GM12878 (cell line): ENCODE results near the gene MKRN2. TPM values are rescaled to one million over a fixed set of nuclear protein-coding genes. Genes with fewer than 3 reads are reported as not detected.

Source experiments
- ATAC-seq: fragments of 200-7000 bp; cut with Tn5 transposase; 3 replicates; pipeline ENCODE4 v1.9.1; 2020; ENCODE audit warnings: mild to moderate bottlenecking, moderate library complexity
- BruUV-seq: library from RNA; stranded (reverse); fragments of 400-500 nt; replicated peaks from 2 replicates; lab custom pipeline; 2021; lab: Mats Ljungman, UMichigan
- CTCF ChIA-PET: fragments of 300-600 bp; sonication (Branson Sonifier 250); formaldehyde crosslinking; extraction: SDS; loops from one replicate; lab custom pipeline; 2021; ENCODE audit warnings: inconsistent platforms; lab: Yijun Ruan, JAX
- POLR2A ChIA-PET: fragments of 350-600 bp; formaldehyde crosslinking; extraction: SDS; loops from one replicate; lab custom pipeline; 2021; ENCODE audit warnings: inconsistent platforms; lab: Charles Lee
- RAD21 ChIA-PET: fragments of 300-600 bp; sonication (Branson Sonifier 250); formaldehyde crosslinking; loops from one replicate; lab custom pipeline; 2023; ENCODE audit warnings: antibody characterized with exemption; ENCODE audit not compliant: unreplicated experiment; lab: Charles Lee
- SMC1A ChIA-PET: fragments of 300-600 bp; sonication (Branson Sonifier 250); formaldehyde crosslinking; loops from one replicate; lab custom pipeline; 2023; ENCODE audit not compliant: unreplicated experiment, uncharacterized antibody; lab: Charles Lee
- DNase-seq: peaks from one replicate; pipeline ENCODE4 v3.0.0-alpha.2; 2011; ENCODE audit warnings: low read depth, low spot score
- FAIRE-seq: peaks from 3 replicates; lab custom pipeline; 2011; peaks lifted over from hg19 to GRCh38; lab: Jason Lieb, UNC
- H2AFZ ChIP-seq: 2 replicates; pipeline ENCODE4 v1.6.0; 2011; ENCODE audit warnings: low read depth, low read length, control low read depth; ENCODE audit not compliant: control insufficient read depth
- H3K27ac ChIP-seq: 2 replicates; pipeline ENCODE4 v1.5.1; 2011; ENCODE audit warnings: control low read depth; ENCODE audit not compliant: control insufficient read depth, insufficient read depth
- H3K27me3 ChIP-seq, 2 experiments: replicated peaks in 1 of 2; 2 replicates each; pipeline versions ENCODE4 v1.6.0 to v1.6.1; 2011; ENCODE audit warnings: low read length in 1 of 2; ENCODE audit not compliant: control insufficient read depth in 2 of 2, insufficient read depth in 2 of 2
- H3K36me3 ChIP-seq, 2 experiments: 2 replicates each; pipeline ENCODE4 v1.5.1; 2011; ENCODE audit warnings: low read length in 1 of 2; ENCODE audit not compliant: control insufficient read depth in 2 of 2, insufficient read depth in 2 of 2
- H3K4me1 ChIP-seq: 2 replicates; pipeline ENCODE4 v1.6.1; 2011; ENCODE audit warnings: mild to moderate bottlenecking, low read length, moderate library complexity, mixed read lengths; ENCODE audit not compliant: control insufficient read depth, insufficient read depth
- H3K4me2 ChIP-seq: 2 replicates; pipeline ENCODE4 v1.6.0; 2011; ENCODE audit warnings: control low read depth; ENCODE audit not compliant: control insufficient read depth, insufficient read depth
- H3K4me3 ChIP-seq: fragments of 200-600 bp; sonication (generic); 2 replicates; pipeline ENCODE4 v1.5.1; 2016
- H3K79me2 ChIP-seq: 2 replicates; pipeline ENCODE4 v1.6.0; 2011; ENCODE audit warnings: low read length; ENCODE audit not compliant: control insufficient read depth, insufficient read depth
- H3K9ac ChIP-seq: 2 replicates; pipeline ENCODE4 v1.8.0; 2011; ENCODE audit warnings: low read length, control low read depth, mixed read lengths; ENCODE audit not compliant: control insufficient read depth, insufficient read depth
- H3K9me3 ChIP-seq: replicated peaks from 3 replicates; pipeline ENCODE4 v1.5.1; 2011; ENCODE audit warnings: mild to moderate bottlenecking, low read length; ENCODE audit not compliant: control insufficient read depth, insufficient read depth
- H4K20me1 ChIP-seq: 2 replicates; pipeline ENCODE4 v1.6.0; 2011; ENCODE audit not compliant: control insufficient read depth, insufficient read depth
- BCLAF1 ChIP-seq: fragments of 450-650 bp; IDR thresholded peaks from 2 replicates; pipeline ENCODE4 v1.6.1; 2017; ENCODE audit warnings: antibody characterized with exemption, mild to moderate bottlenecking, moderate library complexity
- CEBPZ ChIP-seq: fragments of 150-350 bp; IDR thresholded peaks from 2 replicates; pipeline ENCODE4 v1.6.1; 2016; ENCODE audit warnings: low read depth, low read length
- CREB1 ChIP-seq: IDR thresholded peaks from 2 replicates; pipeline ENCODE4 v1.6.1; 2012; ENCODE audit warnings: low read depth, mild to moderate bottlenecking, inconsistent platforms
- FOXK2 ChIP-seq: fragments of 450-650 bp; IDR thresholded peaks from 2 replicates; pipeline ENCODE4 v1.6.1; 2017; ENCODE audit warnings: mild to moderate bottlenecking, moderate library complexity
- MAX ChIP-seq: IDR thresholded peaks from 2 replicates; pipeline ENCODE4 v1.6.1; 2012; ENCODE audit warnings: low read depth, low read length, improper control_type of control experiment
- MLLT1 ChIP-seq: fragments of 450-650 bp; IDR thresholded peaks from 2 replicates; pipeline ENCODE4 v1.6.1; 2016; ENCODE audit warnings: mild to moderate bottlenecking
- NBN ChIP-seq: fragments of 450-650 bp; IDR thresholded peaks from 2 replicates; pipeline ENCODE4 v1.6.1; 2016
- POLR2A ChIP-seq: IDR thresholded peaks from 2 replicates; pipeline ENCODE4 v1.6.1; 2011; ENCODE audit warnings: low read depth, mild to moderate bottlenecking, low read length
- REST ChIP-seq: IDR thresholded peaks from 2 replicates; pipeline ENCODE4 v1.6.1; 2012; ENCODE audit warnings: mild to moderate bottlenecking, low read depth, low read length
- SIX5 ChIP-seq: IDR thresholded peaks from 2 replicates; pipeline ENCODE4 v1.6.1; 2011; ENCODE audit warnings: mild to moderate bottlenecking, low read depth, low read length, moderate library complexity; ENCODE audit not compliant: severe bottlenecking
- SPI1 ChIP-seq: IDR thresholded peaks from 2 replicates; pipeline ENCODE4 v1.6.1; 2011; ENCODE audit warnings: low read depth, mild to moderate bottlenecking, low read length, moderate library complexity, borderline replicate concordance; ENCODE audit not compliant: insufficient read depth
- WGBS: methylation state at CpG from one replicate; pipeline ENCODE4 v1.1.6; 2016; ENCODE audit warnings: low lambda C conversion rate; ENCODE audit not compliant: insufficient replicate concordance, insufficient coverage; ENCODE audit errors: missing lambda C conversion rate; 5-methylcytosine and 5-hydroxymethylcytosine counted together
- in situ Hi-C: fragments of 300-500 bp; cut with MboI; formaldehyde crosslinking; loops from 9 replicates; pipeline ENCODE4 v1.14.3; 2018; ENCODE audit warnings: mixed read lengths
- intact Hi-C: fragments of 100-400 bp; cut with micrococcal nuclease; formaldehyde crosslinking; loops from one replicate; pipeline ENCODE4 v1.14.2; 2022; ENCODE audit not compliant: unreplicated experiment
- polyA plus RNA-seq, 11 experiments: library from polyadenylated mRNA; depleted of rRNA in 4 of 11; unstranded in 6 of 11; stranded (reverse) in 5 of 11; fragments of >200 nt; fragmentation: Nextera tagmentation in 4 of 11; fragmentation: Illumina TruSeq in 1 of 11; extraction: Ambion mirVana in 4 of 11; extraction: Trizol in 1 of 11; gene quantifications; 1 replicate in 1 of 11; 2 replicates in 10 of 11; pipeline versions ENCODE4 v1.2.1 to v1.2.3, GENCODE V29; 2011 to 2016; ENCODE audit warnings: inconsistent platforms in 2 of 11, missing spikeins in 2 of 11, low read depth in 1 of 11
- total RNA-seq, 4 experiments: library from RNA; depleted of rRNA in 3 of 4; stranded (reverse); fragments of >200 nt in 3 of 4; fragmentation: Illumina TruSeq in 1 of 4; extraction: Trizol in 1 of 4; gene quantifications; 2 replicates each; pipeline versions ENCODE4 v1.2.1 to v1.2.3, GENCODE V29; 2013 to 2021

The MKRN2 gene
- total and polyA plus RNA-seq, 10 of the 15 experiments (the other 5 are each of a cell fraction or from before 2014, with no cell fraction given), result 15.4 to 40.7 (median 34.4) TPM

- no peak for TF ChIP-seq BCLAF1
- TF ChIP-seq, all 136 proteins: peak for 0
These were observed 58.4 kb downstream of the MKRN2 start (continued) for GRCh38 chr3:12615266-12615665.

- Histone ChIP-seq H3K9me3 (no peaks in the 10 kb centered on the region), H3K79me2 (peaks cover 40% of the 10 kb centered on the region), H2AFZ (no peak overlapping the region), H3K4me3 (no peak overlapping the region), H3K27me3 (no peaks in the 10 kb centered on the region), H3K4me1 (peaks cover 10% of the 10 kb centered on the region; the same call in 1 of the 2 replicates), H3K4me2 (no peak overlapping the region), H3K9ac (no peak overlapping the region), H3K27ac (no peak overlapping the region), H4K20me1 (no peaks in the 10 kb centered on the region), H3K36me3 (peaks cover 0 to 3% of the 10 kb centered on the region in 2 experiments; a peak in 2 of 4 replicates)
- SMC1A ChIA-PET, result interaction anchor here (1.2 to 1.7 kb wide), 4 partner anchors 12 to 100 kb away, joined by 3 to 9 read pairs (median 4); no protein-coding TSS in a partner anchor
- FAIRE-seq (no peak), DNase-seq (no peak), ATAC-seq (no peak)
- CTCF ChIA-PET, result interaction anchor here (0.6 to 1.1 kb wide), 2 partner anchors 17 to 88 kb away, joined by 3 read pairs; no protein-coding TSS in a partner anchor
- 99% methylated on average over 6 of the region's 6 CpGs for WGBS
- POLR2A ChIA-PET, result no interaction called here
- BruUV-seq, result no TSS peak
- RAD21 ChIA-PET, result no interaction called here
- in situ Hi-C loops, result no loop called here
- intact Hi-C loops, result no loop called here
- TF ChIP-seq FOXK2 (no peak), MLLT1 (no peak), POLR2A (no peak), REST (no peak), SIX5 (no peak), CEBPZ (no peak), MAX (no peak), SPI1 (no peak), CREB1 (no peak), NBN (no peak)
These were observed 61.5 kb downstream of the MKRN2 start for GRCh38 chr3:12618426-12618825.
